ENCODE data around the gene APIP.

The APIP gene

DNA sequence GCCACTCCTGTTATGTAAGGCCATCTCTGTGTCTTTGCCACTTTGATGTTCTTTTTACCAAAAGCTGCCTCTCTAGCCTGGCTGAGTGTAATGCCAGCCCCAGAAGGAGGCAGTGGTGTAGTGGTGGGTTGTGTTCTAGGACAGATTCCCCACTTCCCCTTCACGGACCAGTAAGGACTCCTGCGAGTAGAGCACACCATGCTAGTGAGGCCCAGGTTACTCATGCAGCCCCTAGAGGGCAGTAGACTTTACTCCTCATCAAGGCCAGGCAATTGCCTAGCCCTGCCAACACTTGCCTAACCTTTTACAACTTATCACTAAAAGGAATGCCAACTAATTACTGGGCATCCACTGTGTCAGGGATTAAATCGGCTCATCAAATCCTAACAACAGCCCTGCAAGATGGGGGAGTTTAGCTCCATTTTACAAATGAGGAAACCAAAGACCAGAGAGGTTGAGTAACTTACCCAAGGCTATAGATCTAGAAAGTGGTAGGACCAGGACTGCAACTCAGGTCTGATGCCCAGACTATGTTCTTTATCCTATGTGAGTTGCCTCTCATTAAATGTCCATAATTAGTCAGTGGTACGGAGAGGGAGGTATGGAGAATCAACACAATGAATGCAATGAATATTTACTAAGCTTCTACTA lies 75.3 kb downstream of the APIP start:
- DNase-seq (ENCODE audit: low read depth in 3 of 3) = no peak

DNA sequence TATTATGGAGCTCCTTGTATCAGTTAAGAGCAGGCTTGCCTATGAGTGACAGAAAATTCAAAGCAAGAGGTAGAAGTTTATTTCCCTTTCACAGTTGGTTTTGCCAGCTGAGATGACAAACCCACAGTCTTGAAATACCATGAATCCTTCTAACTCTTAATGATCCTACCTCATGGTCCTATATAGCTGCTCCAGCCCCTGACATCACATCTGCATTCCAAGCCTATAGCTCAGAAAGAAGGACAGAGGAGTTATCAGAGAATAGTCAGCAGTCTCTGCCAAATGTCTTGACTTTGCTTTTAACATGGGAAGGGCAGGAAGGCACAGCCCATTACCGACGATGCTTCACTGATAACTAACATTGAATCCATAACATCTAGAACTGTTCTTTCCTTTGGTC lies 76.2 kb downstream of the APIP start:
- no peak for DNase-seq (ENCODE audit: low read depth in 3 of 3)

DNA sequence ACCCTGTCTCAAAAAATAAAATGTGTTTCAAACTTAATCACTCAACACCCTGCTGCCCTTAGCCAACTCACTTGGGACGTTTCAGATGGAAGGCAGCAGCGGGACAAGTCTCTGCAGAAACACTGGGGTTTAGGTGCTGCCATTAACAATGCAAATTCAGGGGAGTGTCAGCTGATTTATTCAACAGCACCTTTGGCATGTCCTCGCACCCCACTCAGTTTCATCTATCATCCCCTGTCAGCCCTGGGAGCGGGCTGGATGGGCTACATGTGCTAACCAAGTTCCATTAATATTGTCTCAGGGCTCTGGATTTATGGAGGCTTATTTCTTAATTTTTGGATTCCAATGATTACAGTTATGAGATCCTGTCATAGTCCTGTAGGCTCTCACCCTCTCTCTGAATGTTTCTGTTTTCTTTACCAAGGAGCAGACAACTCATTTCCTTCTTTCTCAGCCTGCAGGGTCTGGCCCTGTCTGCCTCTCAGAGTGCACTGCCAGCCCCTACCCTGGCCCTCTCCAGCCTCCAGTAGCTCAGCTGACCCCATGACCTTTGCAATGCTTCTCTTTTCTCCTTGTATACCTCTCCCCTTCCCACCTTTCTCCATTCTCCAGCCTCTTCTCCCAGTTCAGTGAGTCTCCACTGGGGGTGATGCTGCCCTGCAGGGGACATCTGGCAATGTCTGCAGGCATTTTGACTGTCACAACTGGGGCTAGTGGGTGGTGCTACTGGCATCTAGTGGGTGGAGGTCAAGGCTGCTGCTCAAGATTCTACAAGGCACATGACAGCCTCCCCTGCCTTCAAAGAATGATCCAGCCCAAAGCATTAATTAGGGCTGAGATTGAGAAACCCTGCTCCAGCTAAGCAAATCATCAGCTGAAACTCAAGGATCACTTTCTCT lies 79.0 kb downstream of the APIP start:
- no peak for DNase-seq (ENCODE audit: low read depth in 3 of 3)

DNA sequence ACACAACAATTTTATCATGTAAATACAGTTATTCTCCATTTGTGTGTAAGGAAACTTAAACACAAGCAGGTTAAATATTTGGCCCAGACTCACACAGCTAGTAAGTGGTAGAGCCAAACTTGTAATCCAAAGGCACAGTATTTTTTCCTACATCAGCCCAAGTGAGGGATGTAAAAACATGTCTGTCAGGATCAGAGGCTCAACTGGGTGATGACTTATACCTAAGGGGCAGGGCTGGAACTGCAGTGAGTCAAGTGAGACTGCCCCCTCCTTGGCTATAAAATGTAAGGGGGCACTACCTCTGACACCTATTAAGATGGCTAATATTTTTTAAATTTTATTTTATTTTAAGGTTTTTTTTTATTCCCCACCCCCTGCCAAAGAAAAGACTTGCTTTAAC lies 82.6 kb downstream of the APIP start:
- no peak for DNase-seq (ENCODE audit: low read depth in 3 of 3)

Data from stimulated activated CD4-positive, alpha-beta T cell treated with anti-CD3 and anti-CD28 coated beads, TNF-alpha, amount 100 ng/mL, for 4 hours (primary cell).